ENCODE results near the gene RELL1. TPM values are rescaled to one million over a fixed set of nuclear protein-coding genes. Genes with fewer than 3 reads are reported as not detected.

RELL1 gene
- total RNA-seq, 1 donor from 2014 or later, result 36.6 TPM

GRCh38 chr4:37667197-37668100 lies 18.7 kb downstream of the RELL1 start:
- Mint-ChIP-seq H3K27ac (ENCODE audit: unreplicated experiment) (peak overlapping the region; percentile 72), H3K27me3 (ENCODE audit: unreplicated experiment) (peaks cover 7% of the 10 kb centered on the region), H3K9me3 (ENCODE audit: unreplicated experiment) (no peaks in the 10 kb centered on the region), H3K36me3 (ENCODE audit: low read depth, unreplicated experiment) (peaks cover 4% of the 10 kb centered on the region), H3K4me1 (ENCODE audit: unreplicated experiment) (peaks cover 42% of the 10 kb centered on the region), H3K4me3 (ENCODE audit: unreplicated experiment) (peak overlapping the region; percentile 17)
- no peak for DNase-seq (ENCODE audit: low spot score)
- no peak for TF ChIP-seq CTCF (IDR thresholded peaks at IDR 0.05; ENCODE audit: unreplicated experiment)

GRCh38 chr4:37666625-37667071 lies 19.5 kb downstream of the RELL1 start:
- peak; percentile 18 for DNase-seq (ENCODE audit: low spot score)
- H3K36me3 Mint-ChIP-seq (ENCODE audit: low read depth, unreplicated experiment), result peaks cover 4% of the 10 kb centered on the region
- no peaks in the 10 kb centered on the region for H3K9me3 Mint-ChIP-seq (ENCODE audit: unreplicated experiment)
- TF ChIP-seq CTCF (IDR thresholded peaks at IDR 0.05; ENCODE audit: unreplicated experiment), result no peak
- peak overlapping the region; percentile 6 for H3K4me3 Mint-ChIP-seq (ENCODE audit: unreplicated experiment)
- peak overlapping the region; percentile 72 for H3K27ac Mint-ChIP-seq (ENCODE audit: unreplicated experiment)
- H3K4me1 Mint-ChIP-seq (ENCODE audit: unreplicated experiment), result peaks cover 46% of the 10 kb centered on the region
- H3K27me3 Mint-ChIP-seq (ENCODE audit: unreplicated experiment), result peaks cover 7% of the 10 kb centered on the region

- Mint-ChIP-seq H3K27ac (ENCODE audit: unreplicated experiment) (peak overlapping the region; percentile 58), H3K4me3 (ENCODE audit: unreplicated experiment) (no peak overlapping the region), H3K27me3 (ENCODE audit: unreplicated experiment) (peaks cover 7% of the 10 kb centered on the region), H3K36me3 (ENCODE audit: low read depth, unreplicated experiment) (no peaks in the 10 kb centered on the region), H3K4me1 (ENCODE audit: unreplicated experiment) (peaks cover 48% of the 10 kb centered on the region), H3K9me3 (ENCODE audit: unreplicated experiment) (no peaks in the 10 kb centered on the region)
- TF ChIP-seq CTCF (IDR thresholded peaks at IDR 0.05; ENCODE audit: unreplicated experiment), result no peak
- DNase-seq (ENCODE audit: low spot score), result no peak
These were observed 20.5 kb downstream of the RELL1 start for GRCh38 chr4:37665333-37666320.

GRCh38 chr4:37664696-37665095 lies 21.5 kb downstream of the RELL1 start:
- Mint-ChIP-seq H3K36me3 (ENCODE audit: low read depth, unreplicated experiment) (no peaks in the 10 kb centered on the region), H3K27me3 (ENCODE audit: unreplicated experiment) (peaks cover 7% of the 10 kb centered on the region), H3K4me3 (ENCODE audit: unreplicated experiment) (no peak overlapping the region), H3K4me1 (ENCODE audit: unreplicated experiment) (peaks cover 56% of the 10 kb centered on the region), H3K9me3 (ENCODE audit: unreplicated experiment) (no peaks in the 10 kb centered on the region), H3K27ac (ENCODE audit: unreplicated experiment) (peak overlapping the region; percentile 40)
- no peak for TF ChIP-seq CTCF (IDR thresholded peaks at IDR 0.05; ENCODE audit: unreplicated experiment)
- no peak for DNase-seq (ENCODE audit: low spot score)
